Neural cell (in vitro differentiated cells): ENCODE data around the gene CDK3. TPM values are rescaled to one million over a fixed set of nuclear protein-coding genes. Genes with fewer than 3 reads are reported as not detected.

ENCODE experiments used
- H2AFZ ChIP-seq: fragments of 200-600, 300-800 bp; sonication (generic), shearing (Covaris generic); 2 replicates; pipeline ENCODE4 v1.6.0; 2014; ENCODE audit warnings: low read depth, mild to moderate bottlenecking, antibody characterized with exemption, low read length, moderate library complexity
- H3F3A ChIP-seq: fragments of 200-600 bp; shearing (Covaris generic); 2 replicates; pipeline ENCODE4 v1.6.1; 2016; ENCODE audit warnings: mild to moderate bottlenecking, moderate library complexity, mixed read lengths, antibody characterized with exemption, low read length; ENCODE audit not compliant: insufficient read depth, poor library complexity, severe bottlenecking
- H3K27ac ChIP-seq: fragments of 200-600, 300-800 bp; sonication (generic), shearing (Covaris generic); 2 replicates; pipeline ENCODE4 v1.5.1; 2014; ENCODE audit warnings: mild to moderate bottlenecking, low read length, moderate library complexity
- H3K27me3 ChIP-seq: fragments of 300-800, 200-600 bp; sonication (generic), shearing (Covaris generic); 2 replicates; pipeline ENCODE4 v1.6.0; 2014; ENCODE audit warnings: mild to moderate bottlenecking, low read depth, low read length, moderate library complexity; ENCODE audit not compliant: insufficient read depth
- H3K36me3 ChIP-seq: fragments of 300-800, 200-600 bp; sonication (generic), shearing (Covaris generic); 2 replicates; pipeline ENCODE4 v1.5.1; 2014; ENCODE audit warnings: mild to moderate bottlenecking, antibody characterized with exemption, low read length, moderate library complexity; ENCODE audit not compliant: insufficient read depth
- H3K4me2 ChIP-seq: fragments of 300-800, 200-600 bp; sonication (generic), shearing (Covaris generic); 2 replicates; pipeline ENCODE4 v1.6.0; 2014; ENCODE audit warnings: mild to moderate bottlenecking, low read length
- H3K4me3 ChIP-seq: fragments of 300-800, 200-600 bp; sonication (generic), shearing (Covaris generic); 2 replicates; pipeline ENCODE4 v1.5.1; 2014; ENCODE audit warnings: mild to moderate bottlenecking, low read length, moderate library complexity
- H3K79me2 ChIP-seq: fragments of 200-600 bp; shearing (Covaris generic); replicated peaks from 2 replicates; pipeline ENCODE4 v1.6.0; 2014; ENCODE audit warnings: mild to moderate bottlenecking, low read length, moderate library complexity; ENCODE audit not compliant: insufficient read depth
- H3K9ac ChIP-seq: fragments of 300-800, 200-600 bp; sonication (generic), shearing (Covaris generic); 2 replicates; pipeline ENCODE4 v1.6.1; 2016; ENCODE audit warnings: mild to moderate bottlenecking, low read length, mixed read lengths
- H3K9me2 ChIP-seq: fragments of 200-600 bp; shearing (Covaris generic); 2 replicates; pipeline ENCODE4 v1.6.1; 2016; ENCODE audit warnings: mild to moderate bottlenecking, low read length, mixed read lengths; ENCODE audit not compliant: insufficient read depth
- H3K9me3 ChIP-seq: fragments of 200-600, 300-800 bp; sonication (generic), shearing (Covaris generic); 2 replicates; pipeline ENCODE4 v1.6.1; 2016; ENCODE audit warnings: mild to moderate bottlenecking, mixed run types, low read length, moderate library complexity, mixed read lengths
- H4K20me1 ChIP-seq: fragments of 200-600 bp; shearing (Covaris generic); 2 replicates; pipeline ENCODE4 v1.6.1; 2016; ENCODE audit warnings: mild to moderate bottlenecking, mixed run types; ENCODE audit not compliant: insufficient read depth
- EP300 ChIP-seq: fragments of 450-650 bp; conservative IDR thresholded peaks from 2 replicates; pipeline ENCODE4 v1.6.1; 2014; ENCODE audit warnings: antibody characterized with exemption, mild to moderate bottlenecking, moderate library complexity; ENCODE audit not compliant: poor library complexity, severe bottlenecking
- EZH2 ChIP-seq: fragments of 200-600, 300-800 bp; shearing (Covaris generic), sonication (generic); IDR thresholded peaks from 2 replicates; pipeline ENCODE4 v1.6.1; 2014; ENCODE audit warnings: antibody characterized with exemption, low read length, borderline replicate concordance, mild to moderate bottlenecking; ENCODE audit not compliant: insufficient read depth, poor library complexity, severe bottlenecking
- MXI1 ChIP-seq: fragments of 450-650 bp; conservative IDR thresholded peaks from 2 replicates; pipeline ENCODE4 v1.6.1; 2014; ENCODE audit warnings: antibody characterized with exemption, mild to moderate bottlenecking; ENCODE audit not compliant: poor library complexity, severe bottlenecking
- POLR2AphosphoS5 ChIP-seq: IDR thresholded peaks from 2 replicates; pipeline ENCODE4 v1.6.1; 2012
- RAD21 ChIP-seq: fragments of 450-650 bp; conservative IDR thresholded peaks from 2 replicates; pipeline ENCODE4 v1.6.1; 2014; ENCODE audit warnings: antibody characterized with exemption, mild to moderate bottlenecking, moderate library complexity
- REST ChIP-seq: IDR thresholded peaks from 2 replicates; pipeline ENCODE4 v1.6.1; 2012; ENCODE audit warnings: borderline replicate concordance
- SMC3 ChIP-seq: fragments of 450-650 bp; conservative IDR thresholded peaks from 2 replicates; pipeline ENCODE4 v1.6.1; 2014; ENCODE audit warnings: antibody characterized with exemption, mild to moderate bottlenecking, moderate library complexity; ENCODE audit not compliant: poor library complexity
- TAF1 ChIP-seq: IDR thresholded peaks from 2 replicates; pipeline ENCODE4 v1.6.1; 2012; ENCODE audit warnings: low read depth
- polyA plus RNA-seq: library from polyadenylated mRNA; depleted of rRNA; stranded (reverse); fragments of >200 nt; gene quantifications from 2 replicates; pipeline ENCODE4 v1.2.3, GENCODE V29; 2014
- TF ChIP-seq, protein P1 (sequence below): fragments of 450-650 bp; IDR thresholded peaks from 2 replicates; pipeline ENCODE4 v1.5.1; 2014; ENCODE audit warnings: antibody characterized with exemption, mild to moderate bottlenecking, moderate library complexity; ENCODE audit not compliant: poor library complexity, severe bottlenecking

Gene CDK3
- polyA plus RNA-seq, 1 donor from 2014 or later: 29.2 TPM

DNA sequence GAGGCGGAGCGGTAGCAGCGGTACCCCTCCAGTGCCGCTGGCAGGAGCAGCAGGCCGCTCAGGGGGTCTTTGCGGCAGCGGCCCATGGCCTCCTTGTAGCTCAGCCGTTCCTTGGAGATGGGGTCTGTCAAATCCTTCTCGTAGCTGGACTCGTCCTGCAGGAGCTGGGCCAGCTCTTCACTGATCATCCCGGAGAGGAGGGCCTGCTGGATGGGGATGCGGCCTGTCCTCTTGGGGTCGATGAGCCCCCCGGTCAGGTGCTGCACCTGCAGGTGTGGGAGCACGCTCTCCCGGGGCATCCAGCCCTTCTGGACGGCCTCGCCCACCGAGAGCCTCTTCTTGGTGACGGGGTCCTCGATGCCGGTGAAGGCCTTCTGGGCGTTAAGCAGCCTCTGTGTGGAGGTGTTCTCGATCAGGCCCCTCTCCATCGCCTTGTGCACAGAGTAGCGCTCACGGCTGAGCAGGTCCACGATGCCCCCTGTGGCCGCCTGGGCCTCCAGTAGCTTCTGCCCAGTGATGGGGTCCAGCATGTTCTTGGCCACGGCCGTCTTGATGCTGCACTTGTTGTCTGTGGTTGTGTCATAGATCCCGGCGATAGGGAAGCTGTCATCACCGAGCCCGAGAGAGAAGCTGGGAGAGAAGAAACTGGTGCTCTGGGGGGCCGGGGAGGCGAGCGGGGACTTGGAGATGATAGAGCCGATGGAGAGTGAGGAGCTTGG lies 6.6 kb downstream of the CDK3 start:
- no peaks in the 10 kb centered on the region for H4K20me1 ChIP-seq
- H3K9me3 ChIP-seq: no peaks in the 10 kb centered on the region
- H3K79me2 ChIP-seq: no peaks in the 10 kb centered on the region
- TF ChIP-seq, protein P1, sequence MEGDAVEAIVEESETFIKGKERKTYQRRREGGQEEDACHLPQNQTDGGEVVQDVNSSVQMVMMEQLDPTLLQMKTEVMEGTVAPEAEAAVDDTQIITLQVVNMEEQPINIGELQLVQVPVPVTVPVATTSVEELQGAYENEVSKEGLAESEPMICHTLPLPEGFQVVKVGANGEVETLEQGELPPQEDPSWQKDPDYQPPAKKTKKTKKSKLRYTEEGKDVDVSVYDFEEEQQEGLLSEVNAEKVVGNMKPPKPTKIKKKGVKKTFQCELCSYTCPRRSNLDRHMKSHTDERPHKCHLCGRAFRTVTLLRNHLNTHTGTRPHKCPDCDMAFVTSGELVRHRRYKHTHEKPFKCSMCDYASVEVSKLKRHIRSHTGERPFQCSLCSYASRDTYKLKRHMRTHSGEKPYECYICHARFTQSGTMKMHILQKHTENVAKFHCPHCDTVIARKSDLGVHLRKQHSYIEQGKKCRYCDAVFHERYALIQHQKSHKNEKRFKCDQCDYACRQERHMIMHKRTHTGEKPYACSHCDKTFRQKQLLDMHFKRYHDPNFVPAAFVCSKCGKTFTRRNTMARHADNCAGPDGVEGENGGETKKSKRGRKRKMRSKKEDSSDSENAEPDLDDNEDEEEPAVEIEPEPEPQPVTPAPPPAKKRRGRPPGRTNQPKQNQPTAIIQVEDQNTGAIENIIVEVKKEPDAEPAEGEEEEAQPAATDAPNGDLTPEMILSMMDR: no peak
- no peak for TF ChIP-seq EP300
- TF ChIP-seq REST: no peak
- TF ChIP-seq EZH2: no peak
- no peak for TF ChIP-seq TAF1
- no peak for TF ChIP-seq SMC3
- TF ChIP-seq MXI1: no peak
- TF ChIP-seq RAD21: no peak
- no peaks in the 10 kb centered on the region for H3K9me2 ChIP-seq
- H2AFZ ChIP-seq: no peak overlapping the region
- H3K4me3 ChIP-seq: no peak overlapping the region
- no peaks in the 10 kb centered on the region for H3F3A ChIP-seq
- no peak overlapping the region for H3K9ac ChIP-seq
- no peak overlapping the region for H3K4me2 ChIP-seq
- no peak overlapping the region for H3K27ac ChIP-seq
- H3K36me3 ChIP-seq: no peaks in the 10 kb centered on the region
- no peaks in the 10 kb centered on the region for H3K27me3 ChIP-seq

GRCh38 chr17:76007850-76008165 lies 7.2 kb downstream of the CDK3 start:
- H3K79me2 ChIP-seq: no peaks in the 10 kb centered on the region
- H3F3A ChIP-seq: no peaks in the 10 kb centered on the region
- H3K27ac ChIP-seq: no peak overlapping the region
- TF ChIP-seq, protein P1: no peak
- TF ChIP-seq SMC3 (no peak), MXI1 (no peak), POLR2AphosphoS5 (no peak)
- H3K4me3 ChIP-seq: no peak overlapping the region
- H2AFZ ChIP-seq: no peak overlapping the region
- no peaks in the 10 kb centered on the region for H3K27me3 ChIP-seq
- H3K36me3 ChIP-seq: no peaks in the 10 kb centered on the region
- H3K9ac ChIP-seq: no peak overlapping the region
- no peaks in the 10 kb centered on the region for H3K9me2 ChIP-seq
- H3K4me2 ChIP-seq: no peak overlapping the region
- no peaks in the 10 kb centered on the region for H3K9me3 ChIP-seq
- no peaks in the 10 kb centered on the region for H4K20me1 ChIP-seq
